CD14-positive monocyte (primary cell): ENCODE data around the gene PPIL4. TPM values are rescaled to one million over a fixed set of nuclear protein-coding genes. Genes with fewer than 3 reads are reported as not detected.

Source experiments
- DNase-seq, 3 donors: peaks; one replicate each; pipeline ENCODE4 v3.0.0-alpha.2; 2011 to 2022
- H2AFZ ChIP-seq: 2 replicates; pipeline ENCODE4 v1.6.0; 2012; ENCODE audit warnings: mild to moderate bottlenecking, low read depth, low read length, inconsistent platforms; ENCODE audit not compliant: insufficient read depth, poor library complexity, severe bottlenecking
- H3K27ac ChIP-seq, 2 donors: 1 replicate in 1 of 2; 2 replicates in 1 of 2; pipeline ENCODE4 v1.5.1; 2012 to 2013; ENCODE audit warnings: low read length in 2 of 2, control low read depth in 1 of 2, inconsistent platforms in 1 of 2, low read depth in 1 of 2, mild to moderate bottlenecking in 1 of 2
- H3K27me3 ChIP-seq, 2 donors: one replicate each; pipeline versions ENCODE4 v1.6.0 to v1.6.1; 2011 to 2013; ENCODE audit warnings: low read length in 2 of 2; ENCODE audit not compliant: control insufficient read depth in 2 of 2, insufficient read depth in 2 of 2
- H3K36me3 ChIP-seq, 2 donors: replicated peaks in 1 of 2; 1 replicate in 1 of 2; 2 replicates in 1 of 2; pipeline versions ENCODE4 v1.5.1 to v1.6.1; 2012 to 2013; ENCODE audit warnings: low read length in 2 of 2, control low read depth in 1 of 2, inconsistent platforms in 1 of 2, mild to moderate bottlenecking in 1 of 2; ENCODE audit not compliant: insufficient read depth in 2 of 2, control insufficient read depth in 1 of 2
- H3K4me1 ChIP-seq, 2 donors: 1 replicate in 1 of 2; 2 replicates in 1 of 2; pipeline versions ENCODE4 v1.5.1 to v1.6.1; 2012 to 2013; ENCODE audit warnings: low read length in 2 of 2, control low read depth in 1 of 2, inconsistent platforms in 1 of 2, mild to moderate bottlenecking in 1 of 2, moderate library complexity in 1 of 2; ENCODE audit not compliant: insufficient read depth in 2 of 2, control insufficient read depth in 1 of 2
- H3K4me2 ChIP-seq: replicated peaks from 2 replicates; pipeline ENCODE3; 2012; ENCODE audit warnings: low read length, moderate library complexity, mild to moderate bottlenecking; ENCODE audit not compliant: poor library complexity, severe bottlenecking; ENCODE audit errors: extremely low read depth
- H3K4me3 ChIP-seq, 3 experiments: fragments of 200-600 bp in 1 of 3; sonication (generic) in 1 of 3; replicated peaks in 1 of 3; 1 replicate in 2 of 3; 2 replicates in 1 of 3; pipeline ENCODE4 v1.5.1; 2011 to 2013; ENCODE audit warnings: low read length in 3 of 3, mild to moderate bottlenecking in 3 of 3, control low read depth in 2 of 3, low read depth in 2 of 3, inconsistent platforms in 1 of 3, moderate library complexity in 1 of 3
- H3K79me2 ChIP-seq: 2 replicates; pipeline ENCODE4 v1.6.0; 2012; ENCODE audit warnings: mild to moderate bottlenecking, control low read depth, inconsistent platforms, low read length, moderate library complexity; ENCODE audit not compliant: insufficient read depth
- H3K9ac ChIP-seq: 2 replicates; pipeline ENCODE4 v1.6.0; 2017; ENCODE audit warnings: low read length, mild to moderate bottlenecking; ENCODE audit not compliant: insufficient read depth, poor library complexity, severe bottlenecking
- H3K9me3 ChIP-seq, 2 donors: replicated peaks in 1 of 2; 1 replicate in 1 of 2; 2 replicates in 1 of 2; pipeline versions ENCODE4 v1.5.1 to v1.6.1; 2012 to 2013; ENCODE audit warnings: low read length in 2 of 2, control low read depth in 1 of 2; ENCODE audit not compliant: control insufficient read depth in 1 of 2, insufficient read depth in 1 of 2
- H4K20me1 ChIP-seq: 2 replicates; pipeline ENCODE4 v1.6.0; 2012; ENCODE audit warnings: mild to moderate bottlenecking, low read length, control low read depth, moderate library complexity; ENCODE audit not compliant: insufficient read depth
- H3K27ac Mint-ChIP-seq, 7 donors: one replicate each; pipeline ENCODE4 v1.8.0; 2020; ENCODE audit warnings: mild to moderate bottlenecking in 7 of 7, mixed read lengths in 7 of 7, moderate library complexity in 6 of 7, inconsistent platforms in 2 of 7
- H3K27me3 Mint-ChIP-seq, 3 donors: one replicate each; pipeline ENCODE4 v1.8.0; 2021 to 2022; ENCODE audit warnings: low read depth in 3 of 3, mild to moderate bottlenecking in 3 of 3, mixed read lengths in 3 of 3, moderate library complexity in 3 of 3, inconsistent platforms in 1 of 3
- H3K36me3 Mint-ChIP-seq, 2 donors: one replicate each; pipeline ENCODE4 v1.8.0; 2020; ENCODE audit warnings: mixed read lengths in 2 of 2, inconsistent platforms in 1 of 2, mild to moderate bottlenecking in 1 of 2
- H3K4me1 Mint-ChIP-seq: one replicate; pipeline ENCODE4 v1.8.0; 2020; ENCODE audit warnings: mild to moderate bottlenecking, mixed read lengths
- H3K4me3 Mint-ChIP-seq, 2 donors: one replicate each; pipeline ENCODE4 v1.8.0; 2020; ENCODE audit warnings: mild to moderate bottlenecking in 2 of 2, mixed read lengths in 2 of 2, moderate library complexity in 1 of 2
- H3K9me3 Mint-ChIP-seq, 7 donors: one replicate each; pipeline ENCODE4 v1.8.0; 2020 to 2022; ENCODE audit warnings: mixed read lengths in 7 of 7, mild to moderate bottlenecking in 6 of 7, moderate library complexity in 6 of 7, inconsistent platforms in 2 of 7
- WGBS: methylation state at CpG from one replicate; pipeline ENCODE4 v1.1.5; 2013; ENCODE audit warnings: missing lambda C conversion rate; ENCODE audit not compliant: insufficient coverage; 5-methylcytosine and 5-hydroxymethylcytosine counted together
- intact Hi-C, 2 donors: fragments of 100-400 bp; cut with micrococcal nuclease; formaldehyde crosslinking; loops; one replicate each; pipeline versions ENCODE4 v1.15.0 to v1.15.1; 2023
- polyA plus RNA-seq, 3 donors: library from polyadenylated mRNA; depleted of rRNA in 1 of 3; unstranded in 2 of 3; stranded (reverse) in 1 of 3; fragments of 300-500 nt in 2 of 3; fragments of >200 nt in 1 of 3; fragmentation: Illumina TruSeq in 2 of 3; gene quantifications; 1 replicate in 2 of 3; 2 replicates in 1 of 3; pipeline ENCODE4 v1.2.3, GENCODE V29; 2012 to 2021
- TF ChIP-seq, protein P1 (sequence below): fragments of 200-600 bp; IDR thresholded peaks from one replicate; pipeline ENCODE4 v1.8.0; 2022; ENCODE audit warnings: antibody characterized with exemption, mild to moderate bottlenecking

Gene PPIL4
- polyA plus RNA-seq, 3 donors = 3.5 to 9.2 (median 4.4) TPM

DNA sequence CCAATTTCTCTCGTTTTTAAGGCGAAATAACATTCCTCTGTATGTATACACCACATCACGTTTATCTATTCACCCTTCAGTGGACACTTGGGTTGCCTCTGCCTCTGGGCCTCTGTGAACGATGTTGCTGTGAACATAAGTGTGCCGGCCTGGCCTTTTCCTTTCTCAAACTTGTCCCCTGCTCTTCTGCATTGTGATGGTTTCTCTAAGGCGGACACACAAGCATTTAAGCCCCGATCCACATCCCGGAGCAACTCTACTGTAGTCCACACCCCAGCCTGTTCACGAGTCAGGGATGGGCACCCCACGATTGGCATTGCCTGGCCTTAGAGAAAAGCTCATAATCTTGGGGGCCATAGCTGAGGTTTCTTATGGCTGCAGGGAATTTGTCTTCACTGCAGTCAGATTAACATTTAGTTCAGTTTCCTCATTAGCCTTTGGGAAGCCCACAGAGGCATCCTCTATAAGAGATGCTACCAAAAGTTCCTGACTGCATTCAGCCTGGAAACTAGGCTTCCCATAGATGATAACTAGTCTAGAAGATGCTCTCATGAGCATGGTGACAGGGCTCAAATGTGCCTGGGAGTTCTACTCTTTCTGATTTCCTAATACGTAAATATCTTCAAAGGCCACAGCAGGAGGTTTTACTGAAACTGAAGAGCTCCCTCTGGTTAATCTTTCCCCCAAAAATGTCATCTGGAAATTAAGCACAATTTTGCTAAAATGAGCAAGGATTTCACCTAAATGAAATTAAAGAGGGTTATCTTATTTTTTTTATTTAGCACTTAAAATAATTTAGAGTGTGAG, 61.8 kb downstream of the PPIL4 start:
- Histone ChIP-seq H3K4me2 (peak overlapping the region; percentile 72), H3K27ac (peak overlapping the region; percentile 90 to 94), H3K9ac (peak overlapping the region; percentile 52), H3K36me3 (no peaks in the 10 kb centered on the region), H2AFZ (peak overlapping the region; percentile 82), H3K79me2 (peaks cover 26% of the 10 kb centered on the region), H3K4me3 (peak overlapping the region in 1 of 3 experiments; percentile 73), H3K27me3 (no peaks in the 10 kb centered on the region), H4K20me1 (no peaks in the 10 kb centered on the region), H3K9me3 (no peaks in the 10 kb centered on the region), H3K4me1 (peaks cover 54 to 55% of the 10 kb centered on the region in 2 donors)
- peaks cover 6% of the 10 kb centered on the region in 2 donors for H3K36me3 Mint-ChIP-seq
- no peaks in the 10 kb centered on the region for H3K9me3 Mint-ChIP-seq
- no peak for DNase-seq
- peaks cover 0 to 5% (median 2%) of the 10 kb centered on the region in 3 donors for H3K27me3 Mint-ChIP-seq
- TF ChIP-seq, protein P1, sequence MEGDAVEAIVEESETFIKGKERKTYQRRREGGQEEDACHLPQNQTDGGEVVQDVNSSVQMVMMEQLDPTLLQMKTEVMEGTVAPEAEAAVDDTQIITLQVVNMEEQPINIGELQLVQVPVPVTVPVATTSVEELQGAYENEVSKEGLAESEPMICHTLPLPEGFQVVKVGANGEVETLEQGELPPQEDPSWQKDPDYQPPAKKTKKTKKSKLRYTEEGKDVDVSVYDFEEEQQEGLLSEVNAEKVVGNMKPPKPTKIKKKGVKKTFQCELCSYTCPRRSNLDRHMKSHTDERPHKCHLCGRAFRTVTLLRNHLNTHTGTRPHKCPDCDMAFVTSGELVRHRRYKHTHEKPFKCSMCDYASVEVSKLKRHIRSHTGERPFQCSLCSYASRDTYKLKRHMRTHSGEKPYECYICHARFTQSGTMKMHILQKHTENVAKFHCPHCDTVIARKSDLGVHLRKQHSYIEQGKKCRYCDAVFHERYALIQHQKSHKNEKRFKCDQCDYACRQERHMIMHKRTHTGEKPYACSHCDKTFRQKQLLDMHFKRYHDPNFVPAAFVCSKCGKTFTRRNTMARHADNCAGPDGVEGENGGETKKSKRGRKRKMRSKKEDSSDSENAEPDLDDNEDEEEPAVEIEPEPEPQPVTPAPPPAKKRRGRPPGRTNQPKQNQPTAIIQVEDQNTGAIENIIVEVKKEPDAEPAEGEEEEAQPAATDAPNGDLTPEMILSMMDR = no peak
- H3K4me3 Mint-ChIP-seq = peak overlapping the region; percentile 83 to 95
- H3K27ac Mint-ChIP-seq = peak overlapping the region; percentile 92 to 99 (median 98)
- 88% methylated on average over 6 of the region's 11 CpGs for WGBS
- H3K4me1 Mint-ChIP-seq = peaks cover 65% of the 10 kb centered on the region
- intact Hi-C loops = no loop called here

DNA sequence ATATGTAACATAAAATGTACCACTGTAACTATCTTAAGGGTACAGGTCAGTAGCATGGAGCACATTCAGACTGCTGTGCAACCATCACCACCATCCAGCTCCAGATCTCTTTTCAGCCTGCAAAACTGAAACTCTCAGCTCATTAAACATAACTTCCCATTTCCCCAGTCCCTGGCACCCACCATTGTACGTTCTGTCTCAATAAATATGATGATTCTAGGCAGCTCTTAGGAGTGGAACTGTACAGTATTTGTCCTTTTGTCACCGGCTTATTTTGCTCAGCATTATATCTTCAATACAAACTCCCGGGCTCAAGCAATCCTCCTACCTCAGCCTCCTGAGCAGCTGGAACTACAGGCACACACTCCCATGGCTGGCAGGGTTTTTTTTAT, 62.5 kb downstream of the PPIL4 start:
- Histone ChIP-seq H2AFZ (peak overlapping the region; percentile 82), H3K27ac (peak overlapping the region; percentile 90 to 94), H3K4me2 (peak overlapping the region; percentile 72), H3K4me3 (peak overlapping the region in 1 of 3 experiments; percentile 73), H3K4me1 (peaks cover 54 to 55% of the 10 kb centered on the region in 2 donors), H4K20me1 (no peaks in the 10 kb centered on the region), H3K9me3 (no peaks in the 10 kb centered on the region), H3K27me3 (no peaks in the 10 kb centered on the region), H3K36me3 (no peaks in the 10 kb centered on the region), H3K9ac (peak overlapping the region; percentile 16), H3K79me2 (peaks cover 33% of the 10 kb centered on the region)
- Mint-ChIP-seq H3K36me3 (peaks cover 6% of the 10 kb centered on the region in 2 donors), H3K27ac (peak overlapping the region; percentile 92 to 99 (median 98)), H3K4me3 (peak overlapping the region; percentile 83 to 92), H3K9me3 (no peaks in the 10 kb centered on the region), H3K27me3 (peaks cover 0 to 5% (median 0%) of the 10 kb centered on the region in 3 donors), H3K4me1 (peaks cover 62% of the 10 kb centered on the region)
- TF ChIP-seq, protein P1 = no peak
- WGBS = no CpG with 5 or more reads among the region's 3 CpGs
- peak; percentile 50 to 68 (median 57) for DNase-seq
- intact Hi-C loops = no loop called here
